NB4 (cell line): ENCODE data around the gene RAB8A.

Experiments
- MYC ChIP-seq: IDR thresholded peaks from 2 replicates; pipeline ENCODE4 v1.6.1; 2011; ENCODE audit warnings: low read depth, low read length
- POLR2A ChIP-seq: IDR thresholded peaks from 2 replicates; pipeline ENCODE4 v1.6.1; 2011; ENCODE audit warnings: mild to moderate bottlenecking; ENCODE audit not compliant: insufficient read length; ENCODE audit errors: extremely low read depth
- TF ChIP-seq, protein P1 (sequence below): IDR thresholded peaks from one replicate; pipeline ENCODE4 v1.5.1; 2012; ENCODE audit warnings: low read depth, low read length

DNA sequence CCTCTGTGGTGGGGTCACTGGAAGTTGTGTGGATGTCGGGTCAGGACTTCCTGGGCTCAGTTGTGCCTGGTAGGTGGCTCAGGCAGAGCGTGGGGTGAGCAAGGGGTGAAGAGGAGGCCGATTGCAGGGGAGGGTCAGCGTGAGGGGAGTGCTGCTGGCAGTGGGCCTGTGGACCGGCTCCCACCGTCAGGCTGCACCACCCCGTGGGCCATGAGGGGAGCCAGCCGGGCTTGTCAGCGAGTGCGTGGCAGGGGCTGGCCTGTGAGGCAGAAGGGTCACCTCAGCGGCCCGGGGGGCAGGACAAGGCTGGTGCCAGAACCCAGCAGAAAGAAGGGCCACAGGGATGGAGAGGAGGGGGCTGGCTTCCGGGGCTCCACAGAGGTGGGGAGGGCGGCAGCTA lies 13.3 kb downstream of the RAB8A start:
- TF ChIP-seq POLR2A: no peak
- no peak for TF ChIP-seq MYC
- TF ChIP-seq, protein P1, sequence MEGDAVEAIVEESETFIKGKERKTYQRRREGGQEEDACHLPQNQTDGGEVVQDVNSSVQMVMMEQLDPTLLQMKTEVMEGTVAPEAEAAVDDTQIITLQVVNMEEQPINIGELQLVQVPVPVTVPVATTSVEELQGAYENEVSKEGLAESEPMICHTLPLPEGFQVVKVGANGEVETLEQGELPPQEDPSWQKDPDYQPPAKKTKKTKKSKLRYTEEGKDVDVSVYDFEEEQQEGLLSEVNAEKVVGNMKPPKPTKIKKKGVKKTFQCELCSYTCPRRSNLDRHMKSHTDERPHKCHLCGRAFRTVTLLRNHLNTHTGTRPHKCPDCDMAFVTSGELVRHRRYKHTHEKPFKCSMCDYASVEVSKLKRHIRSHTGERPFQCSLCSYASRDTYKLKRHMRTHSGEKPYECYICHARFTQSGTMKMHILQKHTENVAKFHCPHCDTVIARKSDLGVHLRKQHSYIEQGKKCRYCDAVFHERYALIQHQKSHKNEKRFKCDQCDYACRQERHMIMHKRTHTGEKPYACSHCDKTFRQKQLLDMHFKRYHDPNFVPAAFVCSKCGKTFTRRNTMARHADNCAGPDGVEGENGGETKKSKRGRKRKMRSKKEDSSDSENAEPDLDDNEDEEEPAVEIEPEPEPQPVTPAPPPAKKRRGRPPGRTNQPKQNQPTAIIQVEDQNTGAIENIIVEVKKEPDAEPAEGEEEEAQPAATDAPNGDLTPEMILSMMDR: no peak
